Stromal cell of bone marrow (primary cell): Measurements from ENCODE around the gene TAF1C.

Experiments
- DNase-seq: peaks from one replicate; pipeline ENCODE4 v3.0.0-alpha.2; 2012; ENCODE audit warnings: low read depth

Gene TAF1C

GRCh38 chr16:84159800-84160199 is 27.1 kb downstream of the TAF1C start:
- no peak for DNase-seq

GRCh38 chr16:84159007-84159406 is 27.9 kb downstream of the TAF1C start:
- DNase-seq: no peak

GRCh38 chr16:84156342-84156784 is 30.5 kb downstream of the TAF1C start:
- DNase-seq: no peak

- DNase-seq: no peak
These were observed 31.1 kb downstream of the TAF1C start for GRCh38 chr16:84155771-84156170.

- DNase-seq: no peak
These were observed 31.6 kb downstream of the TAF1C start for GRCh38 chr16:84155226-84155625.

GRCh38 chr16:84153660-84154214 is 33.1 kb downstream of the TAF1C start:
- no peak for DNase-seq

GRCh38 chr16:84150926-84151325 is 35.9 kb downstream of the TAF1C start:
- DNase-seq: no peak

GRCh38 chr16:84144859-84145639 is 41.8 kb downstream of the TAF1C start, which contains the start of the genes DNAAF1 and HSDL1:
Gene DNAAF1 (plus strand): TSS chr16:84145308. CDS start chr16:84145441, 133 bp downstream.
Gene HSDL1 (minus strand): TSS chr16:84145177. CDS start chr16:84131321, 13,856 bp downstream.
- DNase-seq: peak; percentile 60

- DNase-seq: no peak
These were observed 42.5 kb downstream of the TAF1C start for GRCh38 chr16:84144209-84144858.

GRCh38 chr16:84143784-84144199 is 43.1 kb downstream of the TAF1C start:
- no peak for DNase-seq

GRCh38 chr16:84143081-84143480 is 43.8 kb downstream of the TAF1C start:
- no peak for DNase-seq

- no peak for DNase-seq
These were observed 45.6 kb downstream of the TAF1C start for GRCh38 chr16:84141143-84141670.

GRCh38 chr16:84139628-84140258 is 47.1 kb downstream of the TAF1C start:
- DNase-seq: no peak

- DNase-seq: no peak
These were observed 47.8 kb downstream of the TAF1C start for GRCh38 chr16:84138824-84139627.

GRCh38 chr16:84138500-84138823 is 48.4 kb downstream of the TAF1C start:
- DNase-seq: no peak

GRCh38 chr16:84137769-84138357 is 49.0 kb downstream of the TAF1C start:
- DNase-seq: no peak

GRCh38 chr16:84137287-84137686 is 49.6 kb downstream of the TAF1C start:
- DNase-seq: no peak

GRCh38 chr16:84136331-84137125 is 50.3 kb downstream of the TAF1C start:
- no peak for DNase-seq

GRCh38 chr16:84132527-84133285 is 54.2 kb downstream of the TAF1C start:
- DNase-seq: no peak

- no peak for DNase-seq
These were observed 55.7 kb downstream of the TAF1C start for GRCh38 chr16:84131117-84131516.
